Natural killer cell (primary cell): ENCODE results near the gene SEMA5A. TPM values are rescaled to one million over a fixed set of nuclear protein-coding genes. Genes with fewer than 3 reads are reported as not detected.

Experiments
- ATAC-seq, 3 donors: fragments of 150-1000 bp in 2 of 3; fragments of 200-7000 bp in 1 of 3; cut with Tn5 transposase; 1 replicate in 1 of 3; 2 replicates in 2 of 3; pipeline ENCODE4 v1.10.0; 2021; ENCODE audit warnings: mild to moderate bottlenecking in 2 of 3, moderate library complexity in 2 of 3
- DNase-seq, 2 donors: peaks; one replicate each; pipeline versions ENCODE4 v3.0.0 to v3.0.0-alpha.2; 2013 to 2021; ENCODE audit warnings: mixed read lengths in 1 of 2
- H3K27ac ChIP-seq: one replicate; pipeline ENCODE4 v1.5.1; 2013; ENCODE audit warnings: mild to moderate bottlenecking, low read length
- H3K27me3 ChIP-seq: one replicate; pipeline ENCODE4 v1.6.1; 2013; ENCODE audit warnings: low read length; ENCODE audit not compliant: control insufficient read depth, insufficient read depth
- H3K36me3 ChIP-seq: one replicate; pipeline ENCODE4 v1.6.1; 2013; ENCODE audit warnings: low read length; ENCODE audit not compliant: control insufficient read depth, insufficient read depth
- H3K4me1 ChIP-seq: one replicate; pipeline ENCODE4 v1.6.1; 2013; ENCODE audit warnings: low read length; ENCODE audit not compliant: control insufficient read depth, insufficient read depth
- H3K4me3 ChIP-seq: one replicate; pipeline ENCODE4 v1.5.1; 2013; ENCODE audit warnings: low read length
- H3K9me3 ChIP-seq: one replicate; pipeline ENCODE4 v1.6.1; 2013; ENCODE audit warnings: low read length; ENCODE audit not compliant: control insufficient read depth, insufficient read depth
- H3K27ac Mint-ChIP-seq, 2 donors: one replicate each; pipeline ENCODE4 v1.8.0; 2022; ENCODE audit warnings: mild to moderate bottlenecking in 2 of 2, mixed read lengths in 2 of 2, moderate library complexity in 1 of 2
- H3K27me3 Mint-ChIP-seq, 2 donors: one replicate each; pipeline ENCODE4 v1.8.0; 2022; ENCODE audit warnings: low read depth in 2 of 2, mixed read lengths in 2 of 2
- H3K36me3 Mint-ChIP-seq: one replicate; pipeline ENCODE4 v1.8.0; 2022; ENCODE audit warnings: mixed read lengths
- H3K4me1 Mint-ChIP-seq, 2 donors: one replicate each; pipeline ENCODE4 v1.8.0; 2022; ENCODE audit warnings: mixed read lengths in 2 of 2
- H3K4me3 Mint-ChIP-seq: one replicate; pipeline ENCODE4 v1.8.0; 2022; ENCODE audit warnings: mild to moderate bottlenecking, moderate library complexity, mixed read lengths
- H3K9me3 Mint-ChIP-seq, 2 donors: one replicate each; pipeline ENCODE4 v1.8.0; 2022; ENCODE audit warnings: mixed read lengths in 2 of 2
- WGBS: methylation state at CpG from one replicate; pipeline ENCODE4 v1.1.7; 2013; ENCODE audit warnings: missing lambda C conversion rate; ENCODE audit not compliant: insufficient coverage; 5-methylcytosine and 5-hydroxymethylcytosine counted together
- intact Hi-C: fragments of 100-400 bp; cut with micrococcal nuclease; formaldehyde crosslinking; loops from one replicate; pipeline ENCODE4 v1.14.2; 2022
- total RNA-seq, 4 donors: library from RNA; stranded (reverse); fragments of 120-200 nt in 1 of 4; gene quantifications; one replicate each; pipeline versions ENCODE4 v1.2.3 to v1.2.4, GENCODE V29; 2013 to 2022
- TF ChIP-seq, protein P1 (sequence below): fragments of 200-600 bp; IDR thresholded peaks from one replicate; pipeline ENCODE4 v1.8.0; 2022; ENCODE audit warnings: antibody characterized with exemption

Gene SEMA5A
- total RNA-seq, 3 donors from 2014 or later (not counting 1 experiment from before 2014, with no cell fraction given), result 0.15 TPM; not detected in 2

DNA sequence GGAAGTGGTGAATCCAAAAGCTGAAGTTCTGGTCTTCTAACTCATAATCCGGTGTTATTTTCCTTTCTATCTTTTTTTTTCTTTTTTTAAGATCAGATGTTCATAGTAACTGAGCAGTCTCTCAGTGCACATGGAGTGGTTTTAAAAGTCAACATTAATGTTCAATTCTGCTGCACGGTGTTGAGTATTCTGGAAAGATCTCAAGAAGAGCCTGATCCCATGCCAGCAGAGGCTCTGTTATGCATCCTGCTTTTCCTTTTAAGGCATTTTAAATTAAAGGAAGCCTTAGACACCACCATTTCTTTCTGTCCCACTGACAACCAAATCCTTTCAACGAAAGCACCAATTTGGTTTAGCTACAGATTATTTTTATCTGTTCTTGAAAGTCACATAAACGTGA lies 33.4 kb downstream of the SEMA5A start:
- Mint-ChIP-seq H3K9me3 (peaks cover 5 to 6% of the 10 kb centered on the region in 2 donors), H3K27me3 (no peaks in the 10 kb centered on the region), H3K4me1 (no peaks in the 10 kb centered on the region), H3K27ac (no peak overlapping the region), H3K4me3 (no peak overlapping the region), H3K36me3 (no peaks in the 10 kb centered on the region)
- TF ChIP-seq, protein P1, sequence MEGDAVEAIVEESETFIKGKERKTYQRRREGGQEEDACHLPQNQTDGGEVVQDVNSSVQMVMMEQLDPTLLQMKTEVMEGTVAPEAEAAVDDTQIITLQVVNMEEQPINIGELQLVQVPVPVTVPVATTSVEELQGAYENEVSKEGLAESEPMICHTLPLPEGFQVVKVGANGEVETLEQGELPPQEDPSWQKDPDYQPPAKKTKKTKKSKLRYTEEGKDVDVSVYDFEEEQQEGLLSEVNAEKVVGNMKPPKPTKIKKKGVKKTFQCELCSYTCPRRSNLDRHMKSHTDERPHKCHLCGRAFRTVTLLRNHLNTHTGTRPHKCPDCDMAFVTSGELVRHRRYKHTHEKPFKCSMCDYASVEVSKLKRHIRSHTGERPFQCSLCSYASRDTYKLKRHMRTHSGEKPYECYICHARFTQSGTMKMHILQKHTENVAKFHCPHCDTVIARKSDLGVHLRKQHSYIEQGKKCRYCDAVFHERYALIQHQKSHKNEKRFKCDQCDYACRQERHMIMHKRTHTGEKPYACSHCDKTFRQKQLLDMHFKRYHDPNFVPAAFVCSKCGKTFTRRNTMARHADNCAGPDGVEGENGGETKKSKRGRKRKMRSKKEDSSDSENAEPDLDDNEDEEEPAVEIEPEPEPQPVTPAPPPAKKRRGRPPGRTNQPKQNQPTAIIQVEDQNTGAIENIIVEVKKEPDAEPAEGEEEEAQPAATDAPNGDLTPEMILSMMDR, result no peak
- no peak for DNase-seq
- Histone ChIP-seq H3K4me3 (no peak overlapping the region), H3K4me1 (no peaks in the 10 kb centered on the region), H3K36me3 (no peaks in the 10 kb centered on the region), H3K27ac (no peak overlapping the region), H3K9me3 (no peaks in the 10 kb centered on the region), H3K27me3 (no peaks in the 10 kb centered on the region)
- intact Hi-C loops, result no loop called here
- ATAC-seq, result no peak
- WGBS, result 84% methylated on average over 3 of the region's 4 CpGs

DNA sequence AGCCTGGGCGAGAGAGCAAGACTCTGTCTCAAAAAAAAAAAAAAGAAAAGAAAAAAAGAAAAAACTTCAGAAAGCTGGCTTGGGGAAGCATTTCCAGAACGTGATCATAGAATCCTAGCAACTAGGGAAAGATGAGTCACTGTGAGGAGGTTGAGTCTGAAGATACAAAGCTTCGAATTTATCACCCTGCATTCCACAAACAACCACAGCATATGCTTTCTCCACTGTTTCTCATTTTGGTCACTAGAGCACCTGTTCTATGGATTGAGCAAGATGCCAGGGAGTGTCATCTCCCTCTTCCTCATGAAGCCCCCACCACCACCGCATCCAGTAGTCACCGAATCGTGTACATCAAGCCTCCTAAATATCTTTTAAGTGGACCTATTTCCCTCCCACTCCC lies 37.9 kb downstream of the SEMA5A start:
- intact Hi-C loops, result no loop called here
- Histone ChIP-seq H3K9me3 (no peaks in the 10 kb centered on the region), H3K4me1 (no peaks in the 10 kb centered on the region), H3K36me3 (no peaks in the 10 kb centered on the region), H3K27ac (no peak overlapping the region), H3K27me3 (no peaks in the 10 kb centered on the region), H3K4me3 (no peak overlapping the region)
- WGBS, result 76% methylated on average over 6 of the region's 6 CpGs
- Mint-ChIP-seq H3K4me3 (no peak overlapping the region), H3K36me3 (no peaks in the 10 kb centered on the region), H3K27me3 (no peaks in the 10 kb centered on the region), H3K27ac (no peak overlapping the region), H3K4me1 (no peaks in the 10 kb centered on the region), H3K9me3 (peaks cover 2 to 3% of the 10 kb centered on the region in 2 donors)
- DNase-seq (no peak), ATAC-seq (no peak)
- TF ChIP-seq, protein P1, result no peak

DNA sequence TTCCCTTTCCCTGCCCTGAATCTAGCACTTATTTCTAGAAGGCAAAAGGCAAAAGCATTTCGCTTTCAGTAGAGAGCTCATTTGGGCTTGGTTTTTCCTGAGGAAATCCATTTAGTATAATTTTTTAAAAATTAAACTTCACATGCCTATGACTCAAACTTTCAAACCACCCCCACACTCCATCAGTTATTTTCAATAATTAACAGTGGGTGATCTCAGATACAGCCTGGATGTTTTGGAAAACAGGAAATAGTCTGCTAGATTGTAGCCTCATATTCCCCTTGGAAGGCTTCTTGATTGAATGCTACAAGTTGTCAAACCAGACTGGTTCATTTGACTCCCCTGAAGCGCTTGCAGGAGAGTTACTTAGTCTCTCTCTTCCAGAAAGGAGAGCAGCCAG lies 40.6 kb downstream of the SEMA5A start:
- no peak for ATAC-seq
- Mint-ChIP-seq H3K4me1 (no peaks in the 10 kb centered on the region), H3K27me3 (no peaks in the 10 kb centered on the region), H3K36me3 (no peaks in the 10 kb centered on the region), H3K4me3 (no peak overlapping the region), H3K27ac (no peak overlapping the region), H3K9me3 (peaks cover 6 to 7% of the 10 kb centered on the region in 2 donors)
- no peak for DNase-seq
- H3K9me3 ChIP-seq, result peaks cover 8% of the 10 kb centered on the region
- intact Hi-C loops, result no loop called here
- H3K36me3 ChIP-seq, result no peaks in the 10 kb centered on the region
- no peaks in the 10 kb centered on the region for H3K4me1 ChIP-seq
- TF ChIP-seq, protein P1, result no peak
- no peaks in the 10 kb centered on the region for H3K27me3 ChIP-seq
- WGBS, result 66% methylated on average over 2 of the region's 2 CpGs
- no peak overlapping the region for H3K4me3 ChIP-seq
- H3K27ac ChIP-seq, result no peak overlapping the region

DNA sequence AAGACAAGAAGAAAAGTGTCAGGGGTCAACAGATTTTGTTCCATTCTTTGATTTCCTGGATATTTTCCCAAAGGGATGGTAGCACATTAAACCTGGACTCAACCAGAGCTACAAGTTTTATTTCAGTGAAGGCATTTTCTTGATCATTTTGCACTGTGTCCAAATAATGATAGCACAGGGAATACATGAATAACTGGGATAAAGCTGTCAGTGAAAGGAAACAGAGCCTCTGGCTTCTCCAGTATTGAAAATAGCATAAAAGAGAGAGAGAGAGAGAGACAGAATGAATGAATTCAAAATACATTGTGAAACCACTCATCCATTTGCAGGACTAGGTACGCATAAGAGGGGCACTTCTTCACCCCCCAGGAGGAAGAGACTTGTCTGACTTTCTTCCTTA lies 43.0 kb downstream of the SEMA5A start:
- H3K4me1 Mint-ChIP-seq, result no peaks in the 10 kb centered on the region
- WGBS, result 90% methylated on average over 1 of the region's 1 CpG

More for the DNA sequence above, 43.0 kb downstream of the SEMA5A start:
- no peak for ATAC-seq
- Mint-ChIP-seq H3K4me3 (no peak overlapping the region), H3K36me3 (no peaks in the 10 kb centered on the region), H3K27me3 (no peaks in the 10 kb centered on the region), H3K27ac (no peak overlapping the region), H3K9me3 (peaks cover 4 to 9% of the 10 kb centered on the region in 2 donors)
- Histone ChIP-seq H3K4me3 (no peak overlapping the region), H3K4me1 (no peaks in the 10 kb centered on the region), H3K27ac (no peak overlapping the region), H3K36me3 (no peaks in the 10 kb centered on the region), H3K9me3 (peaks cover 8% of the 10 kb centered on the region), H3K27me3 (no peaks in the 10 kb centered on the region)
- DNase-seq, result no peak
- TF ChIP-seq, protein P1, result no peak
- intact Hi-C loops, result no loop called here
